Peyer's patch (tissue), 4 donors: ENCODE results near the gene NPTXR.

Source experiments
- CTCF ChIP-seq, 6 experiments: fragments of 450-650 bp in 4 of 6; fragments of 200-600 bp in 2 of 6; sonication (generic) in 1 of 6; IDR thresholded peaks; one replicate each; pipeline ENCODE4 v1.5.1; 2017 to 2019; ENCODE audit warnings: antibody characterized with exemption in 6 of 6, mild to moderate bottlenecking in 3 of 6, moderate library complexity in 1 of 6
- POLR2A ChIP-seq, 2 donors: fragments of 450-650 bp; IDR thresholded peaks; one replicate each; pipeline ENCODE4 v1.5.1; 2017; ENCODE audit warnings: antibody characterized with exemption in 2 of 2, mild to moderate bottlenecking in 2 of 2, moderate library complexity in 2 of 2

- TF ChIP-seq POLR2A (IDR thresholded peaks at IDR 0.05) (no peak), CTCF (IDR thresholded peaks at IDR 0.05) (no peak)
Observed at GRCh38 chr22:38830845-38831108, 13.1 kb downstream of the NPTXR start.
